T-helper 2 cell treated with Interferon-gamma antibody and Interleukin-4, amounts not matched to agents 5 μg/mL and 100 μg/mL, for 36 hours (primary cell): ENCODE results near the gene CTNND2.

Source experiments
- DNase-seq: peaks from one replicate; pipeline ENCODE4 v3.0.0; 2021; ENCODE audit warnings: low spot score
- H3K27ac Mint-ChIP-seq: one replicate; pipeline ENCODE4 v1.8.0; 2021; ENCODE audit warnings: mild to moderate bottlenecking, mixed read lengths
- H3K27me3 Mint-ChIP-seq: one replicate; pipeline ENCODE4 v1.8.0; 2021; ENCODE audit warnings: low read depth, mixed read lengths
- H3K36me3 Mint-ChIP-seq: one replicate; pipeline ENCODE4 v1.8.0; 2021; ENCODE audit warnings: low read depth, mixed read lengths
- H3K4me1 Mint-ChIP-seq: one replicate; pipeline ENCODE4 v1.8.0; 2021; ENCODE audit warnings: low read depth, mixed read lengths
- H3K4me3 Mint-ChIP-seq: one replicate; pipeline ENCODE4 v1.8.0; 2022; ENCODE audit warnings: mild to moderate bottlenecking, moderate library complexity, mixed read lengths
- H3K9me3 Mint-ChIP-seq: one replicate; pipeline ENCODE4 v1.8.0; 2021; ENCODE audit warnings: mixed read lengths

CTNND2 gene

DNA sequence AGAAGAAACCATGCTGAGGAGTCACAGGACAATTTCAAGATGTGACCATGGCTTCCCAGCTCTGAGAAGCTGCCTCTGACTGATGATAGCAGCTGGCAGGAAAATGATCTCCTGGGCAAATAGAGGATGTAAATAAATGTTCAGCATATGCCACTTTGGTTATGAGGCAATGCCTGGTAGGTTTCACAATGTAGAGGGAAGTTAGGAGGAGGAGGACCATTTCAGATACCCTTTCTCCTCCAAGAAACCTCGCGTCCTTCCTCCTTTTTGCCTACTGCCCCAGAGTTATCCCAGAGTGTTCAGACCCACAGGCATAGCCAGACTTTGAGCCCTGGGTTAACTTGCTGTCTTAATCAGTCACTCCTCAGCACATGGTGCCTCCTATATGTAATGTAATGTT is 601.6 kb downstream of the CTNND2 start:
- no peak overlapping the region for H3K4me3 Mint-ChIP-seq
- no peaks in the 10 kb centered on the region for H3K4me1 Mint-ChIP-seq
- DNase-seq, result no peak

DNA sequence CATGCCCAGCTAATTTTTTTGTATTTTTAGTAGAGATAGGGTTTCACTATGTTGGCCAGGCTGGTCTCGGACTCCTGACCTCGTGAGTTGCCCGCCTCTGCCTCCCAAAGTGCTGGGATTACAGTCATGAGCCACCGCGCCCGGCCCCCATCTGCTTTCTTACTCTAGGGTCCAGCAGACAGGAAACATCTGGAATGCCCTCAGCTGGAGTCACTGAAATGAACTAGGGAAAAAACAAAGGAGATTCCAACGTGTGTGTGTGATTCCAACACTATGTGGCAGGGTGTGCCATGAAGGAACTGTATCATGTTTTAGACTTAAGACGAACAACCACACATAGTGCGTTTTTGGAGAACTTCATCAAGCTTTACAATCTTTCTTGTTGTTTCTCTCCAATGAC is 603.1 kb downstream of the CTNND2 start:
- no peaks in the 10 kb centered on the region for H3K36me3 Mint-ChIP-seq
- H3K4me1 Mint-ChIP-seq, result no peaks in the 10 kb centered on the region
- no peaks in the 10 kb centered on the region for H3K9me3 Mint-ChIP-seq
- H3K4me3 Mint-ChIP-seq, result no peak overlapping the region
- DNase-seq, result no peak
- no peak overlapping the region for H3K27ac Mint-ChIP-seq
- no peaks in the 10 kb centered on the region for H3K27me3 Mint-ChIP-seq

More for the DNA sequence above, 601.6 kb downstream of the CTNND2 start:
- no peak overlapping the region for H3K27ac Mint-ChIP-seq
- no peaks in the 10 kb centered on the region for H3K27me3 Mint-ChIP-seq
- H3K9me3 Mint-ChIP-seq, result no peaks in the 10 kb centered on the region
- no peaks in the 10 kb centered on the region for H3K36me3 Mint-ChIP-seq

DNA sequence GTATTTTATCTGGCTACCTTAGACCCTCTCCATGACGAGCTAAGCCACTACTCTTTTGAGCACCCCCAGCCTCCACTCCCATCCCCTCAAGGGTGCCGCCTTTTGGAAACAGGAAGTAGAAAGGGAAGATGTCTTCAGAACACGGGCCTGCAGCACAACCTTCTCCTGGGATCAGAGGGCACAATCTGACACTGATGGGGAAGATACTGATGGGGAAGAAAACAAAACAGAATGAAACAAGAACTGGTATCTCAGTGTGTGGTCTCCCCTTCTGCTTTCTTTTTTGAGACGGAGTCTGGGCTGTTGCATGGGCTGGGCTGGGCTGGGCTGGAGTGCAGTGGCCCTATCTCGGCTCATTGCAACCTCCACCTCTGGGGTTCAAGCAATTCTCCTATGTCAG is 603.5 kb downstream of the CTNND2 start:
- no peaks in the 10 kb centered on the region for H3K27me3 Mint-ChIP-seq
- no peak overlapping the region for H3K4me3 Mint-ChIP-seq
- no peaks in the 10 kb centered on the region for H3K36me3 Mint-ChIP-seq
- no peak for DNase-seq
- no peak overlapping the region for H3K27ac Mint-ChIP-seq
- H3K4me1 Mint-ChIP-seq, result no peaks in the 10 kb centered on the region
- no peaks in the 10 kb centered on the region for H3K9me3 Mint-ChIP-seq

DNA sequence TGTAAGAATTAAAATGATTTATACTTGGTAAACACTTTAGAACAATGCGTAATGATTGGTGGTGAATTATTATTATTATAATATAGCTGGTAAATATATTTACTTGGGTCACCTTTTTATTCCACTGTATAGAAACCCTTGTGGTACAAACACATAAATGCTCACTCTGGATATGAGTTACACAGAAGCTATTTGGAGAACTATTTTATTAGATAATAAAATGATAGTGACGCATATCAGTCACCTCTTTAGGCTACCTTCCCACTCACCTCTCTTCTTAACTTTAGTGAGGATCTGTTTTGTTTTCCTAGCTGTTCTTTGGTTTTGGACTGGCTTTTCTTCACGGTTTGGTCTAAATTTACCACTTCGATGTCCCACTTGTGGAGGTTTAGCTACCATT is 605.4 kb downstream of the CTNND2 start:
- H3K4me1 Mint-ChIP-seq, result no peaks in the 10 kb centered on the region
- H3K4me3 Mint-ChIP-seq, result no peak overlapping the region
- no peak for DNase-seq
- H3K9me3 Mint-ChIP-seq, result no peaks in the 10 kb centered on the region
- H3K27ac Mint-ChIP-seq, result no peak overlapping the region
- H3K27me3 Mint-ChIP-seq, result no peaks in the 10 kb centered on the region
- no peaks in the 10 kb centered on the region for H3K36me3 Mint-ChIP-seq

DNA sequence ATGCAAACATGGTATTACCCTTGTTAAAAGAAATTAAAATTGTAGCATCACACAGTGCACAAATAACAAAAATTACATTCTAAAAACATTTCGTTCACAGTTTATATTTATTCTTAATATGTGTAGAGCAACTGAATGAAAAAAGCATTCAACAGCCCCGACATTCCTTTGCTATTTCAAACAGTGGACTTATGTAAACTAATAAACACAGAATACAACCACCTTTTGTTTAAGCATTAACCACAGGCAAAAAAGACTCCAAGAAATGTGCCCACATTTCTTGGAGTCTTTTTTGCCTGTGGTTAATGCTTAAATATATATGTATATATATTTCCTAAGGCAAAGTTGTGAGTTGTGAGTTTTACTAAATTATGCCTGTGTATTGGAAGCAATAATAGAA is 610.7 kb downstream of the CTNND2 start:
- no peak for DNase-seq
- H3K4me3 Mint-ChIP-seq, result no peak overlapping the region
- no peaks in the 10 kb centered on the region for H3K9me3 Mint-ChIP-seq
- no peak overlapping the region for H3K27ac Mint-ChIP-seq
- H3K4me1 Mint-ChIP-seq, result no peaks in the 10 kb centered on the region
- no peaks in the 10 kb centered on the region for H3K36me3 Mint-ChIP-seq
- no peaks in the 10 kb centered on the region for H3K27me3 Mint-ChIP-seq

DNA sequence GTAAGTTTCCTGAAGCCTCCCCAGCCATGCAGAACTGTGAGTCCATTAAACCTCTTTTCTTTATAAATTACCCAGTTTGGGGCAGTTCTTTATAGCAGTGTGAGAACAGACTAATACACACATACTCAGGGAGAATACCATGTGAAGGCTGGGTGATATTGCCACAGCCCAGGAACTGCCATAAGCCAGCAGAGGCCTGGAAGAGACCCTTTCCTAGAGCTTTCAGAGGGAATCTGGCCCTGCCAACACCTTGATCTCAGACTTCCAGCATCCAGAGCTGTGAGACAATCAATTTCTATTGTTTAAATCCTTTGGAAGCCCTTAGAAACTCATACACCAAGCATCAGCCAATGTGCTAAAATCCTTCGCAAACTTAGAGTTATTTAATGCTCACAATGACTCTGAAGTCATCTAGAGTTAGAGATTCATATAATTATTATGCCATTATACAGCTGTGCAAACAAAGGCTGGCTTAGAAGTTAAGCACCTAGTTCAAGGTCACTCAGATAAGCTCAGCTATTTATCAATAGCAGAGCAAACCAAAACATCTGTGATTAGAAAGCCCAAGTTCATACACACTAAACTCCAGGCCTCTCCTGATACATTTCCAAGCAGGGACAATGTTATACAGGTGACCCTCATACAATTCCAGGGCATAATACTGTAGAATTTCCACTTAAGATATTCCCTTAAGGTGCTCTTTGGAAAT is 611.4 kb downstream of the CTNND2 start:
- no peaks in the 10 kb centered on the region for H3K4me1 Mint-ChIP-seq
- no peak overlapping the region for H3K27ac Mint-ChIP-seq
- H3K4me3 Mint-ChIP-seq, result no peak overlapping the region
- H3K27me3 Mint-ChIP-seq, result no peaks in the 10 kb centered on the region
- no peak for DNase-seq
- H3K9me3 Mint-ChIP-seq, result no peaks in the 10 kb centered on the region
- H3K36me3 Mint-ChIP-seq, result no peaks in the 10 kb centered on the region

DNA sequence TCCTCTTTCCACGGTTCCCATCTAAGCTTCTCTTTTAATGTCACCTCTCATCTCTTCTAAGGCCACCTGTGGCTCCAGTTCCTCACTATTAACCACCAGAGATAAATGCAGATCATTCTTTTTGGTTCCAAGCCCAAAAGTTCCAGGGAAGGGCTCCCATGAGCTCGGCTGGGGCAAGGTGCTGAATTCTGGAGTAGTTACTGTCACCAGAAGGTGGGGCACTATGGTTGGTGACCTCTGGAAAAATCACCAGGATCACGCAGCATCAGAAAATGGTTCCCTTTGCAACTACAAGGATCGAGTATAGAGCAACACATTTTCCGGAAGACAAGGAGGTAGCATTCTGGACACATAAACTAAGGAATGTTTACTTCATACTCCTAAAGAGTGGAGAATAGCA is 614.5 kb downstream of the CTNND2 start:
- H3K36me3 Mint-ChIP-seq, result no peaks in the 10 kb centered on the region
- no peak overlapping the region for H3K27ac Mint-ChIP-seq
- no peaks in the 10 kb centered on the region for H3K9me3 Mint-ChIP-seq
- H3K4me3 Mint-ChIP-seq, result no peak overlapping the region
- no peak for DNase-seq
- H3K4me1 Mint-ChIP-seq, result no peaks in the 10 kb centered on the region
- no peaks in the 10 kb centered on the region for H3K27me3 Mint-ChIP-seq

DNA sequence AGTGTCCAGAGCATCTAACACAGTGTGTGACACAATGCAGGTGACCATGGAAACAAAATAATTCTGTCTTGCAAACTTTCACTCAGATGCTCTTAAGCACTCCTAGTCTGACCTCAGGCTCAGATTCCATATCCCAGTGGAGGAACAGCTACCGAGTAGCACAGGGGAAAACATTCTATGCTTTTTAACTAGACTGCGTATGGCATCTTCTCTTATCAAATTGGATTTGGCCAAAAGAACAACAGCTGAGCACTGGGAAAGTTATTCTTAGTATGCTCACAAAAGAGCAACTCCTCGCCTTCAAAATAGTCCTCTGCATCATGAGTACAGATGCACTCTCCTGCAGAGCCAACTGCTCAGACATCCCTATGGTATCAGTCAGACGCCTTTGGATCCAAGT is 615.0 kb downstream of the CTNND2 start:
- Mint-ChIP-seq H3K27me3 (no peaks in the 10 kb centered on the region), H3K4me3 (no peak overlapping the region), H3K27ac (no peak overlapping the region), H3K36me3 (no peaks in the 10 kb centered on the region), H3K9me3 (no peaks in the 10 kb centered on the region), H3K4me1 (no peaks in the 10 kb centered on the region)
- DNase-seq, result no peak

DNA sequence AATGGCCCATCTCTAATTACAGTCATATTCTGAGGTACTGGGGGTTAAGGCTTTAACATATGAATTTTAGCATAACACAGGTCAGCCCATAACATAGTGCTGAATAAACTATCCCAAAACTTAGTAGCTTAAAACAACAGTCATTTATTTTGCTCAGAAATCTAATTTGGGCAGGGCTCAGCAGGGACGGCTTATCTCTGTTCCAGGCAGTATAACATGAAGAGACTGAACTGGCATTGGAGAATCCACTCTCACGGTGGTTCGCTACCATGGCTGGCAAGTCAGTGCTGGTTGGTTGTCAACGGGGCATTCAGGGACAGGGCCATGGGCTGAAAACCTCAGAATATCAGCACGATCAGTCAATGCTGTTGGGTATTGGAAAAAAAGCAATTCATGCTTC is 622.4 kb downstream of the CTNND2 start:
- H3K36me3 Mint-ChIP-seq, result no peaks in the 10 kb centered on the region
- H3K9me3 Mint-ChIP-seq, result peaks cover 12% of the 10 kb centered on the region
- DNase-seq, result no peak
- no peak overlapping the region for H3K4me3 Mint-ChIP-seq
- H3K27ac Mint-ChIP-seq, result no peak overlapping the region
- no peaks in the 10 kb centered on the region for H3K4me1 Mint-ChIP-seq
- no peaks in the 10 kb centered on the region for H3K27me3 Mint-ChIP-seq

DNA sequence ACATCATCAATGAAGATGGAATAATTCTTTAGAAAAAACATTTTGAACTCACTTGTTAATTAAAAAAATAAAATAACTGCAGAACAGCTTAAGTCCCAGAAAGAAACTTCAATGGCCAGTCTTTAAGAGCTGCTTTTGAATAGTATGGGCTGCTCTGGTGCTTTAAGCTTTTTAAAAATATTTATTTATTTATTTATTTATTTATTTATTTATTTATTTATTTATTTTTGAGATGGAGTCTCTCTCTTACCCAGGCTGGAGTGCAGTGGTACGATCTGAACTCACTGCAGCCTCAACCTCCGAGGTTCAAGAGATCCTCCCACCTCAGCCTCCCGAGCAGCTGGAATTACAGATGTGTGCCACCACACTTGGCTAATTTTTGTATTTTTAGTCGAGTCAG is 626.9 kb downstream of the CTNND2 start:
- no peak overlapping the region for H3K27ac Mint-ChIP-seq
- no peak overlapping the region for H3K4me3 Mint-ChIP-seq
- no peaks in the 10 kb centered on the region for H3K27me3 Mint-ChIP-seq
- peaks cover 7% of the 10 kb centered on the region for H3K9me3 Mint-ChIP-seq
- no peaks in the 10 kb centered on the region for H3K4me1 Mint-ChIP-seq
- DNase-seq, result no peak
- no peaks in the 10 kb centered on the region for H3K36me3 Mint-ChIP-seq

DNA sequence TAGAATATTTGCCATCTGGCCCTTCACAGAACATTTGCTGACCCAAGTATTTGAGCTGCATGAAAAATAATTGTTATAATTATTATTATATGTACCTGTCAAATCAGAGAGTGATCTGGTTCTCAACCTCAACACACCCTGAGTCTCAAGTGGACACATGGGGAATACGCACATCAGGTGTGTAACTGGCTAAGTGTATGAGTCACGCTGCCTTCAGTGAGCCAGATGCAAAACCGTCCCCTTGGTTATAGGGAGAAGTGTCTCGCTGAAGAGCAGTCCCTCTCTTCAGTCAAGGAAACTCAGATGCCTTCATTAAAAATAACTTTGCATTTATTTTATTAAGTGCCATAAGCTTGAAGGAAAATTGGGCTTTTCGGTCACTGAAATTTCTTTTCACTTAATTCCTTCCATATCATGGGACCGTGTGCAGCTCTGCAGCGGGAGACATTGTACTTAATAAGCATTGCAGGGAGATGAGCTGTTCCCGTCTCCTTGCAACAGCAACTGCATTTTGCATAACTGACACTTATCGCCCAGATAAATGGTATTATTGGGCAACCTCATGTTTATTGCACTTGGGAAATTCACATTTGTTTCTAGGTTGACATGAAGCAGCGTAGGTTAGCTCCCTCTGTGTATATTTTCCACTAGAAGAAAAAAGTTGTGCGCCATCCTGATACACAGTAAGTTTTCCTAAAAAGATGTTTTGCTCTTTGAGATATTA is 630.9 kb downstream of the CTNND2 start:
- Mint-ChIP-seq H3K4me3 (no peak overlapping the region), H3K27ac (no peak overlapping the region)

DNA sequence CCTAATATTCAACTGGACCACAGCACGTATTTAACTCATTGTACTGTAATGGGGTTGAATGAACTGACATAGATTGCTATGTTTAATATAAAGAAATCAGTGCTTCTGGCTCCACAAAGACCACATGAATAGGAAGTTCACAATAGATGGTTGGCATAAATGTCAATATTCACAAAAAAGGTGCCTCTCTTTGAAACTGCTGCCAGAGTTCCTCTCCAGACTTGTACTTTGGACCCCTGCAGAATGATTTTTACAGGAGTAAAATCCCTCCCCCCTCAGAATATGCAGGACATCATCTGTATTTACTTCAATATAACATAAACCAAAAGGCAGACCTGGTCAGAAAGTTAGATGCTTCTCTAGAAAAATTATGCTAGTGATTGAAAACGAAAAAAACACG is 634.7 kb downstream of the CTNND2 start:
- H3K36me3 Mint-ChIP-seq, result no peaks in the 10 kb centered on the region
- H3K27me3 Mint-ChIP-seq, result no peaks in the 10 kb centered on the region
- no peak overlapping the region for H3K27ac Mint-ChIP-seq
- no peaks in the 10 kb centered on the region for H3K4me1 Mint-ChIP-seq
- no peak overlapping the region for H3K4me3 Mint-ChIP-seq
- no peaks in the 10 kb centered on the region for H3K9me3 Mint-ChIP-seq
- DNase-seq, result no peak

More for the DNA sequence above, 630.9 kb downstream of the CTNND2 start:
- Mint-ChIP-seq H3K4me1 (no peaks in the 10 kb centered on the region), H3K9me3 (no peaks in the 10 kb centered on the region), H3K36me3 (no peaks in the 10 kb centered on the region), H3K27me3 (no peaks in the 10 kb centered on the region)
- no peak for DNase-seq

DNA sequence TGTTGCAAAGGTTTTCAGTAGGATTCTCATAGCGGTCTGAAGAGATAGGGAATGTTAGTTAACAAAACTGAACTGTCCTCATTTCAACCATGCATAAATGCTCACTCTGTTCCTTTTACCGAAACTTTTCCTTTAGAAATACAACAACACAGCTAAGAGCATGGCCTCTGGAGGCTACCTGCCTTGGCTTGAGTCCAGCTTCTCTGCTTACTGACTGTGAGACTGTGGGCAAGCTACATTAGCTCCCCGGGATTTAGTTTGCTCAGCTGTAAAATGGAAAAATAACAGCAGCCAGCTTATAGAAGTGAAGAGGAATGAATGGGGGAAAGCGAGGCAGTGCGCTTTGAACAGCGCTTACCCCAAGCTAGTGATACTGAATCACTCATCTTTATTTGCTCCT is 635.4 kb downstream of the CTNND2 start:
- Mint-ChIP-seq H3K9me3 (no peaks in the 10 kb centered on the region), H3K27ac (no peak overlapping the region), H3K36me3 (no peaks in the 10 kb centered on the region), H3K4me3 (no peak overlapping the region), H3K4me1 (no peaks in the 10 kb centered on the region), H3K27me3 (no peaks in the 10 kb centered on the region)
- no peak for DNase-seq

DNA sequence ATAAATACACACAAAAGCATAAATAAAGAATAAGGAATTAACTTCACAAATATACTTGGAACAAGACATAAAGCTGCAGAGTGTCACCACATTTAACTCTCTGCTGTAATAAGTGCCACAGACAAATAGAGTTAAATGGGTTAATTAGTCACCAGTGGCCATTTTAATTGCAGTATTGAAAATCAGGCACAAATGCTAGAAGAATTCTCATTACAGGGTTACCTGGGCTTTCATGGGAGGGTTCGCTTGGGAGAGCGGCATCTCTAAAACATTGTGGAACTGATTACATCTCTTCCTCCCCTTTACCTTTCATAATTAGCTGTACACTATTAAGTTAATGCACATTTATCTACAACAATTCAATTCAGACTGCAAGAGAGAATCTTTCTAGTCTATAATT is 637.9 kb downstream of the CTNND2 start:
- H3K36me3 Mint-ChIP-seq, result no peaks in the 10 kb centered on the region
- no peaks in the 10 kb centered on the region for H3K27me3 Mint-ChIP-seq
- H3K9me3 Mint-ChIP-seq, result no peaks in the 10 kb centered on the region
- H3K4me3 Mint-ChIP-seq, result no peak overlapping the region
- H3K4me1 Mint-ChIP-seq, result no peaks in the 10 kb centered on the region
- no peak for DNase-seq
- no peak overlapping the region for H3K27ac Mint-ChIP-seq

DNA sequence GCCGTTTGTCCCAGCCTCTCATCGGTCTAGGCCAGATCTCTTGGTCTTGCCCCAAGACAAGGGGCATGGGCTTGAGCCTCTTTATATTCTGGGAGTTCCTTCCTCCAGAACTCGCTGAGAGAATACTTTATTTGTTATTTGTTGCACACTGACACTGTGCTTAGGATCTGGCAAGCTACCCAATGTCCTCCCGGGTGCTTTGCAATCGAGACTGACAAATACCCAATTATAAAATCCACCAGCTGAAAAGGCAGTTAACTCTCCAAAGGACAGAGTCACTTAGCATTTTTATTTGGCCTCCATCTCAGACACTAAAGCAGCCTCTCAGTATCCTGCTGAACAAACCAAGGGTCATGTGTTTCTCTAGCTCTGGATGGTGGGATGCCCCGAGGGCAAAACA is 643.0 kb downstream of the CTNND2 start:
- H3K36me3 Mint-ChIP-seq, result no peaks in the 10 kb centered on the region
- H3K4me1 Mint-ChIP-seq, result no peaks in the 10 kb centered on the region
- no peak overlapping the region for H3K27ac Mint-ChIP-seq
- DNase-seq, result no peak
- no peaks in the 10 kb centered on the region for H3K27me3 Mint-ChIP-seq
- no peaks in the 10 kb centered on the region for H3K9me3 Mint-ChIP-seq
- no peak overlapping the region for H3K4me3 Mint-ChIP-seq
